H9 (cell line): ENCODE measurements around the gene RPRD1B. TPM values are rescaled to one million over a fixed set of nuclear protein-coding genes. Genes with fewer than 3 reads are reported as not detected.

Experiments used
- DNase-seq: peaks from one replicate; pipeline ENCODE4 v3.0.0-alpha.2; 2017
- H2AFZ ChIP-seq: one replicate; pipeline ENCODE4 v1.6.1; 2013; ENCODE audit warnings: mild to moderate bottlenecking, low read length, control low read depth, moderate library complexity
- H2AK5ac ChIP-seq: 2 replicates; pipeline ENCODE4 v1.6.1; 2013; ENCODE audit warnings: low read length, control low read depth, mixed read lengths; ENCODE audit not compliant: insufficient read length
- H2BK120ac ChIP-seq: one replicate; pipeline ENCODE4 v1.6.1; 2013; ENCODE audit warnings: low read depth, mild to moderate bottlenecking, low read length, control low read depth, inconsistent platforms; ENCODE audit not compliant: poor library complexity, severe bottlenecking
- H2BK12ac ChIP-seq: 2 replicates; pipeline ENCODE4 v1.6.1; 2013; ENCODE audit warnings: low read length, control low read depth, mixed read lengths, low read depth; ENCODE audit not compliant: insufficient read length
- H2BK15ac ChIP-seq: 2 replicates; pipeline ENCODE4 v1.6.1; 2013; ENCODE audit warnings: low read depth, low read length, control low read depth
- H2BK20ac ChIP-seq: one replicate; pipeline ENCODE4 v1.6.1; 2013; ENCODE audit warnings: low read depth, mild to moderate bottlenecking, low read length, control low read depth, inconsistent platforms; ENCODE audit not compliant: poor library complexity, severe bottlenecking
- H2BK5ac ChIP-seq: 2 replicates; pipeline ENCODE4 v1.6.1; 2013; ENCODE audit warnings: low read length, control low read depth, mixed read lengths; ENCODE audit not compliant: insufficient read length
- H3K14ac ChIP-seq: 2 replicates; pipeline ENCODE4 v1.6.1; 2013; ENCODE audit warnings: low read length, control low read depth; ENCODE audit not compliant: insufficient read depth
- H3K18ac ChIP-seq: 2 replicates; pipeline ENCODE4 v1.6.1; 2013; ENCODE audit warnings: low read depth, mild to moderate bottlenecking, mixed read lengths, low read length, control low read depth; ENCODE audit not compliant: insufficient read length
- H3K23ac ChIP-seq: 2 replicates; pipeline ENCODE4 v1.6.1; 2013; ENCODE audit warnings: low read length, control low read depth, mixed read lengths, low read depth; ENCODE audit not compliant: insufficient read length
- H3K23me2 ChIP-seq: 2 replicates; pipeline ENCODE4 v1.6.1; 2013; ENCODE audit warnings: low read depth, mild to moderate bottlenecking, mixed read lengths, low read length, control low read depth; ENCODE audit not compliant: insufficient read length, poor library complexity, severe bottlenecking
- H3K27ac ChIP-seq: 2 replicates; pipeline ENCODE4 v1.5.1; 2013; ENCODE audit warnings: low read length, control low read depth, mixed read lengths, low read depth; ENCODE audit not compliant: insufficient read length
- H3K27me3 ChIP-seq: 2 replicates; pipeline ENCODE4 v1.6.1; 2013; ENCODE audit warnings: low read length, control low read depth, inconsistent platforms; ENCODE audit not compliant: insufficient read depth
- H3K4ac ChIP-seq: 2 replicates; pipeline ENCODE4 v1.6.1; 2013; ENCODE audit warnings: low read depth, mild to moderate bottlenecking, control low read depth, inconsistent platforms, low read length, moderate library complexity
- H3K4me1 ChIP-seq: 2 replicates; pipeline ENCODE4 v1.6.1; 2013; ENCODE audit warnings: low read length, control low read depth, inconsistent platforms; ENCODE audit not compliant: insufficient read depth
- H3K4me2 ChIP-seq: 2 replicates; pipeline ENCODE4 v1.6.1; 2013; ENCODE audit warnings: low read length, control low read depth, mixed read lengths; ENCODE audit not compliant: insufficient read length, insufficient read depth
- H3K56ac ChIP-seq: 2 replicates; pipeline ENCODE4 v1.6.1; 2013; ENCODE audit warnings: low read depth, mild to moderate bottlenecking, mixed read lengths, low read length, control low read depth; ENCODE audit not compliant: insufficient read length
- H3K79me1 ChIP-seq: 2 replicates; pipeline ENCODE4 v1.6.1; 2013; ENCODE audit warnings: low read depth, mild to moderate bottlenecking, moderate library complexity, low read length, control low read depth, inconsistent platforms; ENCODE audit not compliant: insufficient read depth, poor library complexity, severe bottlenecking
- H3K79me2 ChIP-seq: 2 replicates; pipeline ENCODE4 v1.6.1; 2013; ENCODE audit warnings: low read length, control low read depth, inconsistent platforms; ENCODE audit not compliant: insufficient read depth
- H3K9ac ChIP-seq: 2 replicates; pipeline ENCODE4 v1.6.1; 2013; ENCODE audit warnings: low read length, control low read depth, mixed read lengths; ENCODE audit not compliant: insufficient read length; ENCODE audit errors: extremely low read depth
- H3K9me3 ChIP-seq: one replicate; pipeline ENCODE4 v1.6.1; 2013; ENCODE audit warnings: low read depth, low read length, inconsistent platforms; ENCODE audit not compliant: control insufficient read depth
- H3T11ph ChIP-seq: one replicate; pipeline ENCODE4 v1.6.1; 2013; ENCODE audit warnings: mild to moderate bottlenecking, low read length, control low read depth, inconsistent platforms
- H4K20me1 ChIP-seq: one replicate; pipeline ENCODE4 v1.6.1; 2013; ENCODE audit not compliant: control insufficient read depth, insufficient read length, insufficient read depth
- H4K5ac ChIP-seq: 2 replicates; pipeline ENCODE4 v1.6.1; 2013; ENCODE audit warnings: low read depth, mild to moderate bottlenecking, mixed read lengths, low read length, control low read depth; ENCODE audit not compliant: insufficient read length
- H4K8ac ChIP-seq: replicated peaks from 2 replicates; pipeline ENCODE4 v1.6.1; 2013; ENCODE audit warnings: low read length, control low read depth, mixed read lengths, low read depth; ENCODE audit not compliant: insufficient read length
- H4K91ac ChIP-seq: 2 replicates; pipeline ENCODE4 v1.6.1; 2013; ENCODE audit warnings: low read depth, mild to moderate bottlenecking, moderate library complexity, mixed read lengths, low read length, control low read depth; ENCODE audit not compliant: insufficient read length
- H3K27ac Mint-ChIP-seq, 3 experiments: 2 replicates in 2 of 3; 3 replicates in 1 of 3; pipeline ENCODE4 v1.8.0; 2020 to 2021; ENCODE audit warnings: mixed read lengths in 3 of 3, mild to moderate bottlenecking in 1 of 3, moderate library complexity in 1 of 3
- H3K27me3 Mint-ChIP-seq: 2 replicates; pipeline ENCODE4 v1.8.0; 2021; ENCODE audit warnings: low read depth, mild to moderate bottlenecking, moderate library complexity, mixed read lengths
- H3K36me3 Mint-ChIP-seq, 3 experiments: 2 replicates in 2 of 3; 3 replicates in 1 of 3; pipeline ENCODE4 v1.8.0; 2020 to 2021; ENCODE audit warnings: low read depth in 3 of 3, mixed read lengths in 3 of 3; ENCODE audit not compliant: insufficient read depth in 1 of 3
- H3K4me1 Mint-ChIP-seq, 2 experiments: 2 replicates each; pipeline ENCODE4 v1.8.0; 2020; ENCODE audit warnings: mixed read lengths in 2 of 2
- H3K4me3 Mint-ChIP-seq, 2 experiments: 2 replicates in 1 of 2; 3 replicates in 1 of 2; pipeline ENCODE4 v1.8.0; 2020 to 2021; ENCODE audit warnings: mild to moderate bottlenecking in 2 of 2, mixed read lengths in 2 of 2, moderate library complexity in 1 of 2
- H3K9me3 Mint-ChIP-seq, 2 experiments: 2 replicates in 1 of 2; 3 replicates in 1 of 2; pipeline ENCODE4 v1.8.0; 2020; ENCODE audit warnings: mild to moderate bottlenecking in 2 of 2, mixed read lengths in 2 of 2, moderate library complexity in 1 of 2
- WGBS: extraction: QIAGEN DNeasy Blood & Tissue Kit; methylation state at CpG from one replicate; pipeline ENCODE4 v1.1.7; 2013; ENCODE audit warnings: missing lambda C conversion rate, low lambda C conversion rate, mixed read lengths; ENCODE audit not compliant: insufficient read length; ENCODE audit errors: extremely low coverage; 5-methylcytosine and 5-hydroxymethylcytosine counted together
- total RNA-seq: library from RNA; stranded (reverse); gene quantifications from 2 replicates; pipeline ENCODE4 v1.2.1, GENCODE V29; 2021
- TF ChIP-seq, protein P1 (sequence below): fragments of 200-600 bp; sonication (generic); conservative IDR thresholded peaks from 3 replicates; pipeline ENCODE4 v1.8.0; 2021; ENCODE audit warnings: antibody characterized with exemption, mild to moderate bottlenecking

RPRD1B gene
- total RNA-seq, 1 experiment from 2014 or later: 34.3 TPM

DNA sequence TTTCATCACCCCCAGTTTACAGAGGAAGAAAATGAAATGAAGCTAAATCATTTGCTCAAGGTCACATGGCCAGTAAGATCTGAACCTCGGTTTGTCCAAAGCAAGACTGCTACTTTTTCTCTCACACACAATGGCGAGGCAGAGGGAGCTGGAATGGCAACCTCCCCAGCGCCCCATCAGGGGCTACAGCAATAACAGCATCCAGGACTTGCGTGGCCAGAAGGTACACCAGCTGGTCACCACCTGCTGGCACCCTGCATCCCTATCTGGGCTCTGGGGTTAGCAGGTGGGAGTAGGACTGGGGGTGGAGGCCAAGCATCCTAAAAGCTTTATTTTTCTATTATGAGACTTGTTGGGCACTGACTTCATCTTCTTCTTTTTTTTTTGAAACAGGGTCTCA lies 41.6 kb upstream of the RPRD1B start:
- H3T11ph ChIP-seq: no peak overlapping the region
- no peaks in the 10 kb centered on the region for H3K79me1 ChIP-seq
- no peaks in the 10 kb centered on the region for H3K27me3 Mint-ChIP-seq
- H3K4me3 Mint-ChIP-seq: no peak overlapping the region
- H3K4me2 ChIP-seq: no peak overlapping the region
- TF ChIP-seq, protein P1, sequence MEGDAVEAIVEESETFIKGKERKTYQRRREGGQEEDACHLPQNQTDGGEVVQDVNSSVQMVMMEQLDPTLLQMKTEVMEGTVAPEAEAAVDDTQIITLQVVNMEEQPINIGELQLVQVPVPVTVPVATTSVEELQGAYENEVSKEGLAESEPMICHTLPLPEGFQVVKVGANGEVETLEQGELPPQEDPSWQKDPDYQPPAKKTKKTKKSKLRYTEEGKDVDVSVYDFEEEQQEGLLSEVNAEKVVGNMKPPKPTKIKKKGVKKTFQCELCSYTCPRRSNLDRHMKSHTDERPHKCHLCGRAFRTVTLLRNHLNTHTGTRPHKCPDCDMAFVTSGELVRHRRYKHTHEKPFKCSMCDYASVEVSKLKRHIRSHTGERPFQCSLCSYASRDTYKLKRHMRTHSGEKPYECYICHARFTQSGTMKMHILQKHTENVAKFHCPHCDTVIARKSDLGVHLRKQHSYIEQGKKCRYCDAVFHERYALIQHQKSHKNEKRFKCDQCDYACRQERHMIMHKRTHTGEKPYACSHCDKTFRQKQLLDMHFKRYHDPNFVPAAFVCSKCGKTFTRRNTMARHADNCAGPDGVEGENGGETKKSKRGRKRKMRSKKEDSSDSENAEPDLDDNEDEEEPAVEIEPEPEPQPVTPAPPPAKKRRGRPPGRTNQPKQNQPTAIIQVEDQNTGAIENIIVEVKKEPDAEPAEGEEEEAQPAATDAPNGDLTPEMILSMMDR: no peak
- no peak overlapping the region for H2BK5ac ChIP-seq
- no peak overlapping the region for H2AFZ ChIP-seq
- no peak overlapping the region for H2BK12ac ChIP-seq
- H2BK20ac ChIP-seq: no peak overlapping the region
- no peak overlapping the region for H3K18ac ChIP-seq
- no peak overlapping the region for H3K23ac ChIP-seq
- no peak overlapping the region for H2BK15ac ChIP-seq
- no peak overlapping the region for H3K27ac Mint-ChIP-seq
- no peaks in the 10 kb centered on the region for H4K20me1 ChIP-seq
- H4K91ac ChIP-seq: no peak overlapping the region
- no peaks in the 10 kb centered on the region for H3K9me3 ChIP-seq
- no CpG with 5 or more reads among the region's 4 CpGs for WGBS
- no peak overlapping the region for H3K27ac ChIP-seq
- H3K4me1 ChIP-seq: no peaks in the 10 kb centered on the region
- H3K27me3 ChIP-seq: no peaks in the 10 kb centered on the region
- H3K36me3 Mint-ChIP-seq: peaks cover 21 to 59% (median 58%) of the 10 kb centered on the region in 3 experiments; a peak in 6 of 7 replicates
- H2BK120ac ChIP-seq: no peak overlapping the region
- peaks cover 4 to 16% of the 10 kb centered on the region in 2 experiments for H3K4me1 Mint-ChIP-seq
- no peaks in the 10 kb centered on the region for H3K79me2 ChIP-seq
- no peaks in the 10 kb centered on the region for H3K23me2 ChIP-seq
- no peak overlapping the region for H3K4ac ChIP-seq
- no peak overlapping the region for H3K56ac ChIP-seq
- no peak overlapping the region for H3K14ac ChIP-seq
- H4K5ac ChIP-seq: no peak overlapping the region
- H4K8ac ChIP-seq: no peak overlapping the region
- no peak for DNase-seq
- no peak overlapping the region for H2AK5ac ChIP-seq
- H3K9me3 Mint-ChIP-seq: no peaks in the 10 kb centered on the region
- no peak overlapping the region for H3K9ac ChIP-seq
